ENCODE measurements around the gene GSE1. TPM values are rescaled to one million over a fixed set of nuclear protein-coding genes. Genes with fewer than 3 reads are reported as not detected.

The GSE1 gene
- polyA plus RNA-seq, 1 donor (not counting 4 experiments of a cell fraction or from before 2014, with no cell fraction given), result 5.0 TPM

DNA sequence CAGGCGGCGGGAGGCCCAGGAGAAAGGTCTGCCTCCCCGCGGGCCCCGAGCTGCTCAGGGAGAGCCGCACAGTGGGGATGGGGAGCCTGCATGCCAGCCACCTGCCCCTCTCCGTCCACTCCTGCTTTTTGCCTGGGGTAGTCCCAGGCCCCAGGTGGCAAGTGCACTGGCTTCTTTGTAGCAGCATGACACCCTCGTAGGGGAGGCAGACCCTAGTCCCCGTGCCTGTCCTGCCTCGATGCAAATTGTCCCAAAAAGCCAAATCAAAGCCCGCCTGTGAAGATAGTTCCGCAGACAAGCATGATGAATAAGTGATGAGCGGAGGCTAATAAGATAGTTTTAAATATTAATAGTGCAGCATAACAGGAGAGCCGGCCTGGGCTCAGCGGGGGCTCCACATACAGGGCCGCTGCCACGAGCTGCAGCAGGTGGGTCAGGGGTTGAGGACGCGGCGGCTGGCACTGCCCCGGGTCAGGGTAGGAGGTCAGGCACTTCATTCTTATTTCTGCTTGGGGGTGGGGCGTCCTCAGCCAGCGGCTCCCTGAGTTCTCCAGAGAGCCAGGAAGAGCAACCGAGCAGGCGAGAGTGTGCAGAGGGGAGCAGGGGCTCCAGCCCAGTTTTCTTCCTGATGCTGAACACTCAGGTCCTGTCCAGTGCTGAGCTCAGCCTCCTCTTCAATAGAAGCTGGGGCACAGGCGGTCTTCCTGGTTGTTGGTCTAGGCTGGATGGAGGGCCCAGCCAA, 48.8 kb downstream of the GSE1 start:
- Histone ChIP-seq H3K4me2 (ENCODE audit: control insufficient read depth, extremely low read depth, insufficient read depth, low read depth, low read length) (no peak overlapping the region), H3K79me2 (ENCODE audit: control insufficient read depth, insufficient read depth, low read length) (no peaks in the 10 kb centered on the region), H3K27me3 (ENCODE audit: control insufficient read depth, extremely low read depth, insufficient read depth, low read length) (no peaks in the 10 kb centered on the region), H4K20me1 (ENCODE audit: control insufficient read depth, extremely low read depth, insufficient read depth, low read length) (peaks cover 3% of the 10 kb centered on the region), H3K27ac (ENCODE audit: control insufficient read depth, insufficient read depth, low read length) (no peak overlapping the region), H3K9me3 (ENCODE audit: control insufficient read depth, low read depth, low read length) (no peaks in the 10 kb centered on the region), H3K36me3 (ENCODE audit: control insufficient read depth in 2 of 2, extremely low read depth in 1 of 2, insufficient read depth in 2 of 2, low read length in 2 of 2) (peaks cover 19 to 50% of the 10 kb centered on the region in 2 experiments), H3K9me1 (ENCODE audit: control insufficient read depth, extremely low read depth, insufficient read depth, low read length) (no peaks in the 10 kb centered on the region), H3K9ac (ENCODE audit: control insufficient read depth, extremely low read depth, insufficient read depth, low read length) (no peak overlapping the region), H3K4me3 (ENCODE audit: control insufficient read depth in 2 of 3, extremely low read depth in 1 of 3, insufficient read depth in 2 of 3, low read depth in 1 of 3, low read length in 3 of 3) (no peak overlapping the region), H3K4me1 (ENCODE audit: control insufficient read depth, extremely low read depth, insufficient read depth, low read length) (no peaks in the 10 kb centered on the region), H2AFZ (ENCODE audit: control insufficient read depth, low read length) (no peak overlapping the region)
- FAIRE-seq (no peak), DNase-seq (ENCODE audit: low read depth, low spot score) (no peak)
- TF ChIP-seq EZH2 (IDR thresholded peaks at IDR 0.05; ENCODE audit: low read length), result no peak
- TF ChIP-seq, protein P1, sequence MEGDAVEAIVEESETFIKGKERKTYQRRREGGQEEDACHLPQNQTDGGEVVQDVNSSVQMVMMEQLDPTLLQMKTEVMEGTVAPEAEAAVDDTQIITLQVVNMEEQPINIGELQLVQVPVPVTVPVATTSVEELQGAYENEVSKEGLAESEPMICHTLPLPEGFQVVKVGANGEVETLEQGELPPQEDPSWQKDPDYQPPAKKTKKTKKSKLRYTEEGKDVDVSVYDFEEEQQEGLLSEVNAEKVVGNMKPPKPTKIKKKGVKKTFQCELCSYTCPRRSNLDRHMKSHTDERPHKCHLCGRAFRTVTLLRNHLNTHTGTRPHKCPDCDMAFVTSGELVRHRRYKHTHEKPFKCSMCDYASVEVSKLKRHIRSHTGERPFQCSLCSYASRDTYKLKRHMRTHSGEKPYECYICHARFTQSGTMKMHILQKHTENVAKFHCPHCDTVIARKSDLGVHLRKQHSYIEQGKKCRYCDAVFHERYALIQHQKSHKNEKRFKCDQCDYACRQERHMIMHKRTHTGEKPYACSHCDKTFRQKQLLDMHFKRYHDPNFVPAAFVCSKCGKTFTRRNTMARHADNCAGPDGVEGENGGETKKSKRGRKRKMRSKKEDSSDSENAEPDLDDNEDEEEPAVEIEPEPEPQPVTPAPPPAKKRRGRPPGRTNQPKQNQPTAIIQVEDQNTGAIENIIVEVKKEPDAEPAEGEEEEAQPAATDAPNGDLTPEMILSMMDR (optimal IDR thresholded peaks at IDR 0.05 in 1 of 3, IDR thresholded peaks at IDR 0.05 in 1 of 3, conservative IDR thresholded peaks at IDR 0.05 in 1 of 3; ENCODE audit: extremely low read depth in 1 of 3, insufficient read depth in 2 of 3, low read length in 3 of 3), result no peak
- dilution Hi-C loops (cut with MboI; ENCODE audit: extremely low pct_ligation_motif_present, low sequenced_read_pairs), result no loop called here

DNA sequence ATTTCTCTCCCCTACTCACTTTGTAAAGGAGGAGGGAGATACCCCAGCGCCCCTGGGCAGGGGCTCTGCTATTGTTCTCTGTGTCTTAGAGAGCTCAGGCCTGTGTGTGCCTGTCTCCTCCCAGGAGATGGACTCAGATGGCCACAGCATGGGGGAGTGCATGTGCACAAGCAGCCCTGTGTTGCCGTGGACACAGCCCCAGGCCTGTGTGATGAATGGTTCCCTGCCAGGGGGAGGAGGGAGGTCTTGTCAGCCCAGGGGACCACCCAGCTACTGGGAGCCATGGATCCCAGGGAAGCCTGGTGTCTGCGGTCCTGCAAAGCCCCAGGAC, 49.3 kb downstream of the GSE1 start:
- Histone ChIP-seq H3K4me1 (ENCODE audit: control insufficient read depth, extremely low read depth, insufficient read depth, low read length) (no peaks in the 10 kb centered on the region), H3K79me2 (ENCODE audit: control insufficient read depth, insufficient read depth, low read length) (no peaks in the 10 kb centered on the region), H4K20me1 (ENCODE audit: control insufficient read depth, extremely low read depth, insufficient read depth, low read length) (peaks cover 3% of the 10 kb centered on the region), H3K4me3 (ENCODE audit: control insufficient read depth in 2 of 3, extremely low read depth in 1 of 3, insufficient read depth in 2 of 3, low read depth in 1 of 3, low read length in 3 of 3) (no peak overlapping the region), H3K9me3 (ENCODE audit: control insufficient read depth, low read depth, low read length) (no peaks in the 10 kb centered on the region), H3K9ac (ENCODE audit: control insufficient read depth, extremely low read depth, insufficient read depth, low read length) (no peak overlapping the region), H3K4me2 (ENCODE audit: control insufficient read depth, extremely low read depth, insufficient read depth, low read depth, low read length) (no peak overlapping the region), H3K27me3 (ENCODE audit: control insufficient read depth, extremely low read depth, insufficient read depth, low read length) (no peaks in the 10 kb centered on the region), H2AFZ (ENCODE audit: control insufficient read depth, low read length) (no peak overlapping the region), H3K9me1 (ENCODE audit: control insufficient read depth, extremely low read depth, insufficient read depth, low read length) (no peaks in the 10 kb centered on the region), H3K27ac (ENCODE audit: control insufficient read depth, insufficient read depth, low read length) (no peak overlapping the region), H3K36me3 (ENCODE audit: control insufficient read depth in 2 of 2, extremely low read depth in 1 of 2, insufficient read depth in 2 of 2, low read length in 2 of 2) (peaks cover 22 to 46% of the 10 kb centered on the region in 2 experiments)
- TF ChIP-seq EZH2 (IDR thresholded peaks at IDR 0.05; ENCODE audit: low read length), result no peak
- TF ChIP-seq, protein P1 (optimal IDR thresholded peaks at IDR 0.05 in 1 of 3, IDR thresholded peaks at IDR 0.05 in 1 of 3, conservative IDR thresholded peaks at IDR 0.05 in 1 of 3; ENCODE audit: extremely low read depth in 1 of 3, insufficient read depth in 2 of 3, low read length in 3 of 3), result no peak
- FAIRE-seq (no peak), DNase-seq (ENCODE audit: low read depth, low spot score) (no peak)
- dilution Hi-C loops (cut with MboI; ENCODE audit: extremely low pct_ligation_motif_present, low sequenced_read_pairs), result no loop called here

Measured in keratinocyte (primary cell).